Testis (tissue), 2 donors: Measurements from ENCODE around the gene EXD2.

Experiments
- POLR2A ChIP-seq: fragments of 450-650 bp; IDR thresholded peaks from one replicate; pipeline ENCODE4 v1.6.1; 2017; ENCODE audit warnings: antibody characterized with exemption, mild to moderate bottlenecking, moderate library complexity
- TF ChIP-seq, protein P1 (sequence below), 3 experiments: fragments of 450-650 bp in 2 of 3; fragments of 200-600 bp in 1 of 3; sonication (generic) in 1 of 3; IDR thresholded peaks; one replicate each; pipeline ENCODE4 v1.5.1; 2016 to 2019; ENCODE audit warnings: antibody characterized with exemption in 3 of 3, mild to moderate bottlenecking in 2 of 3, moderate library complexity in 1 of 3

DNA sequence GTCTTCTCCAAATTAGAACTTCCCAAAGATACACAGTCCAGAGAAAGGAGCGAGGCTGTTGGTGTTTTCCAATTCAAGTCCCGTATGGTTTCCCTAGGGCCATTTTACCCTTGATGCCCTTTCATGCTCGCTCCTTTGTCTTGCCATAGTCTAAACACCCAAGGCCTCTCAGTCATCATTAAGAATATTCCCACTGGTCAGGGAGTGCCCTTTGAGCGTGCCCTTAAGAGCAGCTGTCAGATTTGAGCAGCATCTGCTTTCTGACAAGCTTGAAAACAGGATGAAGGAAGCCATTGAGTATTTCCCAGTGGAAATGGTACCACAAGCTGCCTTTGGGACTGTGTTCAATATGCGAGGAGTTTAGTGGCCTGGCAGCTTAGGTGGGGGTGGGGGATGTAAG is 58.3 kb downstream of the EXD2 start:
- TF ChIP-seq, protein P1, sequence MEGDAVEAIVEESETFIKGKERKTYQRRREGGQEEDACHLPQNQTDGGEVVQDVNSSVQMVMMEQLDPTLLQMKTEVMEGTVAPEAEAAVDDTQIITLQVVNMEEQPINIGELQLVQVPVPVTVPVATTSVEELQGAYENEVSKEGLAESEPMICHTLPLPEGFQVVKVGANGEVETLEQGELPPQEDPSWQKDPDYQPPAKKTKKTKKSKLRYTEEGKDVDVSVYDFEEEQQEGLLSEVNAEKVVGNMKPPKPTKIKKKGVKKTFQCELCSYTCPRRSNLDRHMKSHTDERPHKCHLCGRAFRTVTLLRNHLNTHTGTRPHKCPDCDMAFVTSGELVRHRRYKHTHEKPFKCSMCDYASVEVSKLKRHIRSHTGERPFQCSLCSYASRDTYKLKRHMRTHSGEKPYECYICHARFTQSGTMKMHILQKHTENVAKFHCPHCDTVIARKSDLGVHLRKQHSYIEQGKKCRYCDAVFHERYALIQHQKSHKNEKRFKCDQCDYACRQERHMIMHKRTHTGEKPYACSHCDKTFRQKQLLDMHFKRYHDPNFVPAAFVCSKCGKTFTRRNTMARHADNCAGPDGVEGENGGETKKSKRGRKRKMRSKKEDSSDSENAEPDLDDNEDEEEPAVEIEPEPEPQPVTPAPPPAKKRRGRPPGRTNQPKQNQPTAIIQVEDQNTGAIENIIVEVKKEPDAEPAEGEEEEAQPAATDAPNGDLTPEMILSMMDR (IDR thresholded peaks at IDR 0.05): no peak
- TF ChIP-seq POLR2A: no peak
